GM20000 (cell line): ENCODE measurements around the gene SCAMP2.

Experiments
- DNase-seq: peaks from one replicate; pipeline ENCODE4 v3.0.0; 2012; ENCODE audit warnings: low spot score
- TF ChIP-seq, protein P1 (sequence below): IDR thresholded peaks from 2 replicates; pipeline ENCODE4 v1.5.1; 2012; ENCODE audit warnings: mild to moderate bottlenecking, control low read depth; ENCODE audit errors: extremely low read depth, missing control alignments

Gene SCAMP2

DNA sequence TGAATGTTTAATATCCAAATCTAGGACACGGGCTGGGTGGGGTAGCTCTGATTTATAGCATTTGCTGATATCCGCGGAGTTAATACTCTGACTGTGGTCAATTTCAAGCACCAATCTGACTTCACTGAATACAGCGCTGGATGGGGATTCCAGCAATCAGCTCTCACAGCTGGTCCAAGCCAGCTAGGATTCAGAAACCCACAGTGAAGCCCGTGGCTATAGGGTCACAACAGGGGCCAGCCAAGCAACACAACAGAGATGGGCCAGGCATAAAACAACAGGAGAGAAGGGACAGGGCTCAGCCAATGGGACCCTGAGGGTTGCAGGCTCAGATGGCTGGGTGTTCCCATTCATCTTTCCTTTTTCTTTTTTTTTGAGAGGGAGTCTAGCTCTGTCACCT lies 65.9 kb downstream of the SCAMP2 start:
- DNase-seq = no peak
- TF ChIP-seq, protein P1, sequence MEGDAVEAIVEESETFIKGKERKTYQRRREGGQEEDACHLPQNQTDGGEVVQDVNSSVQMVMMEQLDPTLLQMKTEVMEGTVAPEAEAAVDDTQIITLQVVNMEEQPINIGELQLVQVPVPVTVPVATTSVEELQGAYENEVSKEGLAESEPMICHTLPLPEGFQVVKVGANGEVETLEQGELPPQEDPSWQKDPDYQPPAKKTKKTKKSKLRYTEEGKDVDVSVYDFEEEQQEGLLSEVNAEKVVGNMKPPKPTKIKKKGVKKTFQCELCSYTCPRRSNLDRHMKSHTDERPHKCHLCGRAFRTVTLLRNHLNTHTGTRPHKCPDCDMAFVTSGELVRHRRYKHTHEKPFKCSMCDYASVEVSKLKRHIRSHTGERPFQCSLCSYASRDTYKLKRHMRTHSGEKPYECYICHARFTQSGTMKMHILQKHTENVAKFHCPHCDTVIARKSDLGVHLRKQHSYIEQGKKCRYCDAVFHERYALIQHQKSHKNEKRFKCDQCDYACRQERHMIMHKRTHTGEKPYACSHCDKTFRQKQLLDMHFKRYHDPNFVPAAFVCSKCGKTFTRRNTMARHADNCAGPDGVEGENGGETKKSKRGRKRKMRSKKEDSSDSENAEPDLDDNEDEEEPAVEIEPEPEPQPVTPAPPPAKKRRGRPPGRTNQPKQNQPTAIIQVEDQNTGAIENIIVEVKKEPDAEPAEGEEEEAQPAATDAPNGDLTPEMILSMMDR = no peak

DNA sequence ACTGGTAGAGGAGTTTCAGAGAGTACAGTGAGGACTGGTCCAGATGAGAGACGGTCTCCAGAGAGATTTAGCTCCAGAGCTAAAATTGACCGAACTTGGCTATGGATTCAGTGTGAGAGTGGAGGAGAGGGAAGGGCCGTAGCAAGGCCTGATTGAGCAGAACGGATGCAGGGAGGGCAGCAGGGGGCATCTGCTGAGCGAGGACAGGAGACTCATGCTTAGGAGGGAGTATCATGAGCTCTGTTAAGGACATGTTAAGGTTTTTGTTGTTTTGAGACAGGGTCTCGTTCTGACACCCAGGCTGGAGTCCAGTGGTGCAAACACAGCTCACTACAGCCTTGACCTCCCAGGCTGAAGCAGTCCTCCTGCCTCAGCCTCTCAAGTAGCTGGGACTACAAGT lies 68.2 kb downstream of the SCAMP2 start:
- DNase-seq = no peak
- TF ChIP-seq, protein P1 = no peak

DNA sequence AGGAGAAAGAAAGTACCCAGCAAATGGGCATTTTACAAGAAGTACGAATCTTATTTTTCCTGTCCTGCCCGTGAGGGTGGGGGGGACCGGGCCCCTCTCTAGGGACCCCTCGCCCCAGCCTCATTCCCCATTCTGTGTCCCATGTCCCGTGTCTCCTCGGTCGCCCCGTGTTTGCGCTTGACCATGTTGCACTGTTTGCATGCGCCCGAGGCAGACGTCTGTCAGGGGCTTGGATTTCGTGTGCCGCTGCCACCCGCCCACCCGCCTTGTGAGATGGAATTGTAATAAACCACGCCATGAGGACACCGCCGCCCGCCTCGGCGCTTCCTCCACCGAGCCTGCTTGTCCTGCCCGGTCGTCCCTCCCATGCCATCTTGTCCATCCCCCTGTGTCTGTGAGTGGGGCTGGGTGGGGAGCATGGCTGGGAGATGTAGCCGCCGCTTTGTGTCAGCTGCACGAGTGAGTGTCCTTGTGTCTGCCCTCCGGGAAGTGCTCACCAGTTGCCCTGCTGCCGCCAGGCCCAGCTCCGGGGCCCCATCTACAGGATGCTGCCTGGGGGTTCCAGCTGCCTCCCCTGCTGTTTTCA lies 70.2 kb downstream of the SCAMP2 start:
- TF ChIP-seq, protein P1 = no peak
- DNase-seq = no peak

DNA sequence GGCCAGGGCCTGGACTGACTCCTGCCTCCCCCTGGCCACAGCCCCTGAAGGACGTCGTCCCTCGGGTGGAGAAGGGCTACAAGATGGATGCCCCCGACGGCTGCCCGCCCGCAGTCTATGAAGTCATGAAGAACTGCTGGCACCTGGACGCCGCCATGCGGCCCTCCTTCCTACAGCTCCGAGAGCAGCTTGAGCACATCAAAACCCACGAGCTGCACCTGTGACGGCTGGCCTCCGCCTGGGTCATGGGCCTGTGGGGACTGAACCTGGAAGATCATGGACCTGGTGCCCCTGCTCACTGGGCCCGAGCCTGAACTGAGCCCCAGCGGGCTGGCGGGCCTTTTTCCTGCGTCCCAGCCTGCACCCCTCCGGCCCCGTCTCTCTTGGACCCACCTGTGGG lies 70.9 kb downstream of the SCAMP2 start:
- TF ChIP-seq, protein P1 = no peak
- DNase-seq = no peak

DNA sequence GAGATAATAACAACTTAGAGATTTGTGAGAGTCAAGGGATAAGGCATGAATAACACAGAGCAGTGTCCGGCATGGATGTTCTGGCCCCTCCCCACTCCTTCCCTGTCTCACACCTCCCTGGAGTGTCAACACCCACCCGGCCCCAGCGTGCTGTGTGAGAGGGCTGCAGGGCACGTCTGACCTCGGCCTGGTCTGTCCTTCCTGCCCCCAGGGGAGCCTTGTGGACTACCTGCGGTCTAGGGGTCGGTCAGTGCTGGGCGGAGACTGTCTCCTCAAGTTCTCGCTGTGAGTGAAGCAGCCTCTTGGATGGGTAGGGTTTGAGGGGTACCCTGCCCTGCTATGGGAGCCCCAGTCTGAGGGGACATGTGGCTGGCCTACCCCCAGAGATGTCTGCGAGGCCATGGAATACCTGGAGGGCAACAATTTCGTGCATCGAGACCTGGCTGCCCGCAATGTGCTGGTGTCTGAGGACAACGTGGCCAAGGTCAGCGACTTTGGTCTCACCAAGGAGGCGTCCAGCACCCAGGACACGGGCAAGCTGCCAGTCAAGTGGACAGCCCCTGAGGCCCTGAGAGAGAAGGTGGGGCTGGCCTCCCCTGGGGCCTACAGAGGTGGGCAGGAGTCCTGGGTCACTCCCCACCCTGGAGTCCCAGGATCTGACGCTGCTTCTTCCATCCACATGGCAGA lies 71.7 kb downstream of the SCAMP2 start:
- no peak for DNase-seq
- TF ChIP-seq, protein P1 = no peak

DNA sequence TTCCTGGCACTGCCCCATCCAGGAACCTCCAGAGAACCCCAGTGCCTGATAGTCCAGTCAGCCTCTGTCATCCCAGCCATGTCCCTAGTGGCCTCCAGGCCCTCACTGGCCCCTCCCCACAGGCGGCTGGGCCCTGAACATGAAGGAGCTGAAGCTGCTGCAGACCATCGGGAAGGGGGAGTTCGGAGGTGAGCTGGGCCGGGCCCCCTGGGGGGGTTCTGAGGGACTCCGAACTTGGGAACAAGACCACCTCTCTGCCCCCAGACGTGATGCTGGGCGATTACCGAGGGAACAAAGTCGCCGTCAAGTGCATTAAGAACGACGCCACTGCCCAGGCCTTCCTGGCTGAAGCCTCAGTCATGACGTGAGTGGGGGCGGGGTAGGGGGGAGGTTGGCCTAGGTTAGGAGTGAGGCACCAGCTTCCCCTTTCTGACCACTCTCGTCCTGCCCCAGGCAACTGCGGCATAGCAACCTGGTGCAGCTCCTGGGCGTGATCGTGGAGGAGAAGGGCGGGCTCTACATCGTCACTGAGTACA lies 72.5 kb downstream of the SCAMP2 start:
- no peak for DNase-seq
- TF ChIP-seq, protein P1 = no peak

DNA sequence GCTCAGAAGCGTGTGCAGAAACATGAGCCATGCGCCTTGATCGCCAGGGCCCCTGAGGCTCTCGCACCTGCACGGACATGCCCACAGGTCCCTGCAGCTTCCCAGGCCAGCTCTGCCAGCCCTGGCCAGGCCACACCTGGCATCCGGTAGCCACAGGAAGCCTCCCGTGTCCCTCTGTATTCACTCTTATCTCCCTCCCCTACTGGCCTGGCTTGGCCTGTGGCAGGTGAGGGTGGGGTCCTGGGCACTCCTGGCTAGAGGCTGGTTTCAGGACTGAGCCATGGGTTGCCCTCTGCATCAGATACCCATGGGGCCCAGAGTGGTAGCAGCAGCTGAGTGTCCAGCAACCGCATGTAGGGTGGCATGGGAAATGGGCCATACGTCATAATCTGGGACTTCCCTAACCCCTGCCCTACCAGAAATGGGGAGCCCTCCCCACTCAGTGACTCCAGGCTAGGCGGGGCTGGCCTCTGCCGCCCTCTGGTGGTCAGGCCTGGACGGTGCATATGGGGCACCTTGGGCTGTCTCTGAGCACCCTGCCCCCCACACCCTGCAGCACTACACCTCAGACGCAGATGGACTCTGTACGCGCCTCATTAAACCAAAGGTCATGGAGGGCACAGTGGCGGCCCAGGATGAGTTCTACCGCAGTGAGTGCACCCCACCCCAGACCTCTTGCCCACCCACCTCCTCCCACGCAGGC lies 73.2 kb downstream of the SCAMP2 start:
- peak; percentile 95 for DNase-seq
- TF ChIP-seq, protein P1 = peak; percentile 99
